ENCODE measurements around the gene CCDC34.

The CCDC34 gene

GRCh38 chr11:27392278-27393114 is 29.5 kb upstream of the CCDC34 start:
- peak; percentile 72 for DNase-seq (ENCODE audit: low read depth, low spot score)

DNA sequence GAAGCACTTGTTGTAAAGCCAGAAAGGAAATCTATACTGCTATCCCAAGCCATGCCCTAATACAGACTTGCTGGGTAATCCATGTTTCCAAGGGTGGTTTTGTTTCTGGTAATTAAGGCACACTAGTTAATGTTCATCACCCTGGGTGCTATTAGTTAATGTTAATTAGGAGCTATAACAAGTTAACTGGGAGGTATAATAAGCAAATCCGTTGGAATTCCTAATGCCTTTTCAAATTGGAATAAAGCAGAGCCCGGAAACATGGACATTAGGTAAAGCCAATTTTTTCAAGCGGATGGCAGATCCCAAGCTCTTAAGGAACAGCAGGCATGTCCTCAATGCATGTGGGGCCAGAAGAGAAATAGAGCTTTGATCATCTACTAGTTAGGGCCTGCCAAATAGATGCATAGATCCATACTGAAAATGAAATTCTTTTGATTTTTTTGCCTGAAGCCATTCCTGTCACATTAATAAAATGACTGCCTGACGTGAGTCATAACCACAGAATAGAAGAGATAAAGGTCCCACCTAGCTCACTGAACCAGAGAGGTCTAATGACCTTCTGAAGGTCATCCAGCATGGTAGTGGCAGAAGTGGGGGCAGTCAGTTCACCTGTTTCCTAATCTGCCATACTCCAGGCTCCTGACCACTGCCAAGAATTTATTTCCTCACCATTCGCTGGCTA is 28.5 kb upstream of the CCDC34 start:
- no peak for DNase-seq (ENCODE audit: low read depth, low spot score)

DNA sequence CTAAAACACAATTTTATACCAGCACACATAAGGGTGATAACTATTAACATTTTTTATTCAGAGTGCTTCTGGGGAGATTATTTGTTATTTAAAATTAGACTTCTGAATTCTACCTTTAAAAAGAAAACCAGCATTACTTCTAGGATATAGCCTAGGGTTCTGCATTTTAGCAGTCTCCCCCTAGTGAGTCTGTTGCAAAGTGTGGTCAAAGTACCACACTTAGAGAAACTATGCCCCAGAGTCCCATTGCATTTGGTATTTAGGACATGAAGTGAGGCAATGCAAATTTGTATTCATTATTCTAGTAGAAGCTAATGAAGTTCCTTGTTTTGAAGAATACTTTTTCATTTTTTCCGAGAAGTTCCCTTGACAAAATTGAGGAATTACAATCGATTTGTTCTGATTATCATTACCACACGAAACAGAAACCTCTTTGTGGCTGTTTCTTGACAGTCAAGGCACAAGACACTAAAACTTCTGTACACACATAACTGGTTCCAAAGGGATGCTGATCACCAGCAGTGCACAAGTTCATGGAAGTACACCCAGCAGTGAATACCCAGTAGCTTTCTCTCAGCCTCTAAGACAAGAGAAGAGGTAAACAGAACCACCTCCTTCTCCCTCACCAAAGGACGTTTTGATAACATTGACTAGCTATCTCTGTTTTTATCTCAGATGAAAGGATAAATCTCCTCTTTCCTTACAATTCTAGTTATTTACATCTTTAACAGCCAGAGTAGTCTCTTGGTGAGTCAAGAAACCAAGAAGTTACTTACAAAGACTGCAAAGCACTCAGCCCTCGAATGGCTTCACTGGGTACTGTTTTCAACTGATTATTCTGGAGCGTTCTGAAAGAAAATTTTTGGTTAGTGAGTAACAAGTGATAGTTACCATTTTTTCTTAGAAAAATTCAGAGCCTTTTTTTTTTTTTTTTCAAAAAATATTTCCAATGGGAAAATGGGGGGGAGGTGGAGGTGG is 27.6 kb upstream of the CCDC34 start:
- peak; percentile 79 for DNase-seq (ENCODE audit: low read depth, low spot score)

DNA sequence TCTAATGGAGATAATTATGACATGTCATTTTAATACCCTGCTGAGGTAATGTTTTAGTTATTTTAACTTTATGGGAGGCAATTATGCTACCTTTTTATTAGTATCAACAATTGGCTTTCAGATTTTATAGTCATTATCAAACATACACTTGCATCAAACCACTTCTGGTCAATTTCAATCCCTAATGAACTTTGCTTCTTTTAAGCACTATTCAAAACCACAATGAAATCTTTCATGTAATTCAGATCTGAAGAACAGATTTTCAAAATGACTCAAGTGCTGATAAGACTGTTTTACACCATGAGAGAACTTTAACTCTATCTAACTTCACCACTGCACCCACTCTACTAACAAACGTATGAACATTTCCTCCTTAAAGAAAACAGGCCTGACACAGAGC is 25.9 kb upstream of the CCDC34 start:
- peak; percentile 23 for DNase-seq (ENCODE audit: low read depth, low spot score)

- DNase-seq (ENCODE audit: low read depth, low spot score), result no peak
Observed at GRCh38 chr11:27388001-27388400, 25.0 kb upstream of the CCDC34 start.

DNA sequence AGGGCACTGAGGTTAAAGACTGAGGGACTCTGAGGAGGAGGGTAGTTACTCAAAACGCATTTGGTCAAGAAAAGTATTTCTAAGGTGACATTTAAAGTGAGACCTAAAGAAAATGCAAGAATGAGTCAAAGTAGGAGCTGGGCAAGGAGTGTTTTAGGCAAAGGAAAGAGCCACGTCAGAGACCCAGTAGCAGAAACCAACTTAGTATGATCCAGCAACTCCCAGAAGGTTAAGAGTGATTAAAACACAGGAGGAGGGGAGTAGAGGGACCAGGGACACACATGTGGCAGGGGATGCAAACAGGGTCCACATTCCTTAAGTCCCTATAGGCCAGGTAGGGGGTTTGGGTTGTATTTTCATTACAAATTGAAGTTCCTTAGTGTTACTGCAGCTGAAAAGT is 24.3 kb upstream of the CCDC34 start:
- DNase-seq (ENCODE audit: low read depth, low spot score), result no peak

DNA sequence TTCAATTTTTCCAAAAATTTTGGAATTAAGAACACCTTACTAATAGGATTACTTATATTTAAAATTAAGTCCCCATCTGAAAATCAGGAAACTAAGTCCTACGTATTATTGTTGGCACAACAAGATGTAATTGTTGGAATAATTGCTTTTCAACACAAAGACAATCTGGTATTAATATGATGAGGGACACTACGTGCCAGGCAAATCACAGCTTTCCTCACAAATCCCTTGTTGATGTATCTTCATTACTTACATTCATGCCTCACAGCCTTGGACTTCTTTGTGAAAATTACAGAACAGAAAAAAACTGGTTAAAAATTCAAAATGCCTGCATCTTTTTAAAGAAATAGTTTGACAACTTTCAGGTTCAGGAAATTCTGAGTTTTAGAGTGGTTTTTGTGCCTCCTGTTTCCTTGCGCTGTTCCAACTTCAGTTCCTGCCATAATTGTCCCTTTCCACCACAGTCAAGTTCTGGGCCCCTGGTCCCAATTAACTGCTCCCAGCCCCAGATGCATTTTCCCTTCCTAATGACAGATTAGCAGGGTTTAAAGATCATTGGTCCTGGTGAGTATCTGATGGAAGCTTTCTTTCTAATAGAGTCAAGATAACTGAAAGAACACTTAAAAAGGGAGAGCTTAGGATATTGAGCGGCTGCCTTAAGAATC is 23.3 kb upstream of the CCDC34 start:
- DNase-seq (ENCODE audit: low read depth, low spot score), result no peak

DNA sequence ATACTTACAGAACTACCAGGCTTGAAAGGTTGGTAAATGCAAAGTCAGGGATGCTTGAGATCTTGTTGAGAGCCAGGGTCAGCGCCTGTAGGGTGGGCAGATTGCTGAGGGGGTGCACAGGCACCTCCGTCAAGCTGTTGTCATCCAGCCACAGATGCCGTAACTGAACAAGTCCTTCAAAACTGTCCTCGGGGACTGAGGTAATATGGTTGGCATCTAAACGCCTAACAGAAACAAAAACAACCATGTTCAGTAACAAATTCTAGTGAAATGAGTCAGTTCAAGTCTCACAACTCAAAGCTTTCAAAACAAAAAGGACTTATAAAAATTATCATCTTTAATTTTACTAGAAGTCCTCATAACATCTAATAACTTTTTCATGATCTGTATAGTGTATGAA is 22.2 kb upstream of the CCDC34 start:
- peak; percentile 90 for DNase-seq (ENCODE audit: low read depth, low spot score)

- DNase-seq (ENCODE audit: low read depth, low spot score), result no peak
Observed at GRCh38 chr11:27384227-27384626, 21.2 kb upstream of the CCDC34 start.

GRCh38 chr11:27383645-27384044 is 20.6 kb upstream of the CCDC34 start:
- DNase-seq (ENCODE audit: low read depth, low spot score), result no peak

- no peak for DNase-seq (ENCODE audit: low read depth, low spot score)
Observed at GRCh38 chr11:27381238-27381666, 18.2 kb upstream of the CCDC34 start.

- no peak for DNase-seq (ENCODE audit: low read depth, low spot score)
Observed at GRCh38 chr11:27380771-27381170, 17.8 kb upstream of the CCDC34 start.

DNA sequence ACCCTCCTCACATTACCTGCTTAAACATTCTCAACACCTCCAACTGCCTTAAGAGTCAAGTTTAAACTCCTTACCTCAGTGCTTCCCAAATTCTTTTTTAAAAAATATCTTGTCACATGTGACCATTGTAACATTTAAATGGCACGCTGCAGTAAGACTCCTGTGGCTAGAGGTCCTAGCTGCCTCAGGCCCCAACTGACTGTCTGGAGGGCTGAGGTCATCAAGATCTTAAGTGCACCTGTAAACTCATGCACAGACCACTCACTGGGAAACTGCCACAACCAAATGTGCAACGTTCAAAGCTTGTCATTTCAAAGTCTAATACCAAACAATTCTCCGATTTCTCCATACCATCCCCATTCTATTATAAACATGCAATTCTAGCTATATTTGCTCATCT is 16.4 kb upstream of the CCDC34 start:
- no peak for DNase-seq (ENCODE audit: low read depth, low spot score)

- DNase-seq (ENCODE audit: low read depth, low spot score), result no peak
Observed at GRCh38 chr11:27375370-27375769, 12.4 kb upstream of the CCDC34 start.

DNA sequence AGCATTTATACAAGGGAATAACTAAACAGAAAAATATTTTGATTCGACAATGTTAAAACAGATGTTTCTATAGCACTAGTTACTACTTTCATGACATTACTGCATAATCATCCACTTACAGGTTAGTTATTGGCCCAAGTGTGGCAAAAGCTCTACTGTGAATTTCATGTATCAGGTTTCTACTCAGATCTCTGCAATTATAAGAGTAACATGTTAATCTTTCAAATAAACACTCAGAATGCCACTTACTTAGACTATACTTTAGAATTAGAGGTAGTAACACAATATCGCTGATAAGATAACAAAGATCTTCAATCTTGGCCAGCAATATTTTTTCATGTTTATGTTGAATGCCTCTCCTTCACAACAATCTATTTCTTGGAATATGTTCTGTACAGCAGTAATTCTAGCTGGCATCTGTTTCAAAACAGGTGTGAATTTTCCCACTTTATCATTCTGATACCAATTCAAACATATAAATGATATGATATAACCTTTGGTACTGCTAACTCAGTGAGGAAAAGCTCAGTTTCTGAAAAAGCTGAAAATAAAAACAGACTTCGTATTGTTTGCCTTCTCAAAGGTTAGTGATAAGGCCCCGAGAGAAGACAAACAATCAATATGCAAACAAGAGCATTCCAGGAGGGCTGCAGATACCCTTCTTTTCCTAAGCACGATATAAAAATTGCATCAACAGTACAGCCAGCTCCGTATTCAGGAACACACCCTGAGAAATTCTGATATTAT is 11.0 kb upstream of the CCDC34 start:
- no peak for DNase-seq (ENCODE audit: low read depth, low spot score)

GRCh38 chr11:27373392-27373791 is 10.4 kb upstream of the CCDC34 start:
- no peak for DNase-seq (ENCODE audit: low read depth, low spot score)

DNA sequence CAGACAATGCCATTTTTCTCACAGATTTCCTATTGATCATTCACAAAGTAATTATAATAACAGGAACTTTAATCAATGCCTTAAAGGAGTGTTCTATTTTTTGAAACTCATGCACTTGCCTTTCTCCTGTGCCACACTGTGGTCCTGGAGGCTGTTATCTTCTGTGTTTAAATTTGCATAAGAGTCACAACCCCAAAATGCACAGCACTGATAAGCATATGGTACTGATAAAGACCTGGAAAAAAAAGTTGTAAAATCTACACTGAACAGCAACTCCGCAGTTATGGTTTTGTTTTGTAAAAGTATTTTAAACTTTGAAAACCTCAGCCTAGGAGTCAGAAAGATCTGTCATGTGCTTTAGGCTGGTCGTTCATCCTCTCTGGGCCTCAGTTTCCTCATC is 9.1 kb upstream of the CCDC34 start:
- DNase-seq (ENCODE audit: low read depth, low spot score), result no peak

DNA sequence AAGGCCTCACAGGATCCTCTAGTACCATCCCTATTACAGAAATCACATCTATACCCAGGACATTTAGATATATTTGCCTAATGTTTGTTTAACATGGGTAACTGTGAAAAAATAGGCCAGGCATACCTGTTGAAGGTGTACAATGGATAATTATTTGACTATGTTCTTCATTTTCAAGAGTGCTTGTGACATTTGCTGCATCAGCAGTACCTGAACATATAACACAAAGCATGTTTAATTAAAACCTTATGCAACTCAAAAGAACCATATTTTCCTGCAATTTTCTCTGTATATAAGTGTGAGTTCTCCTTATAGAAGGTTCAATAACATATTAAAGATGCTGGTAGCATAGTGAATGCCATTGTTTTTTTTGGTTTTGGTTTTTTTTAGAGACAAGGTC is 8.5 kb upstream of the CCDC34 start:
- no peak for DNase-seq (ENCODE audit: low read depth, low spot score)

GRCh38 chr11:27370374-27370773 is 7.4 kb upstream of the CCDC34 start:
- DNase-seq (ENCODE audit: low read depth, low spot score), result no peak

- no peak for DNase-seq (ENCODE audit: low read depth, low spot score)
Observed at GRCh38 chr11:27367881-27368280, 4.9 kb upstream of the CCDC34 start.
